ENCODE results near the gene ARHGAP44.

- TF ChIP-seq EZH2phosphoT487 (IDR thresholded peaks at IDR 0.05; ENCODE audit: low read depth, severe bottlenecking, unreplicated experiment) (no peak), CTCF (IDR thresholded peaks at IDR 0.05; ENCODE audit: poor library complexity) (no peak)
Measured at GRCh38 chr17:12911239-12911638, 121.9 kb downstream of the ARHGAP44 start.
